ENCODE results near the gene OSBP.
"Not testable (repeated sequence)": the region's sequence is repeated elsewhere in the genome, so short reads cannot be mapped to it uniquely, and the experiment has no call there.

The OSBP gene, protein sequence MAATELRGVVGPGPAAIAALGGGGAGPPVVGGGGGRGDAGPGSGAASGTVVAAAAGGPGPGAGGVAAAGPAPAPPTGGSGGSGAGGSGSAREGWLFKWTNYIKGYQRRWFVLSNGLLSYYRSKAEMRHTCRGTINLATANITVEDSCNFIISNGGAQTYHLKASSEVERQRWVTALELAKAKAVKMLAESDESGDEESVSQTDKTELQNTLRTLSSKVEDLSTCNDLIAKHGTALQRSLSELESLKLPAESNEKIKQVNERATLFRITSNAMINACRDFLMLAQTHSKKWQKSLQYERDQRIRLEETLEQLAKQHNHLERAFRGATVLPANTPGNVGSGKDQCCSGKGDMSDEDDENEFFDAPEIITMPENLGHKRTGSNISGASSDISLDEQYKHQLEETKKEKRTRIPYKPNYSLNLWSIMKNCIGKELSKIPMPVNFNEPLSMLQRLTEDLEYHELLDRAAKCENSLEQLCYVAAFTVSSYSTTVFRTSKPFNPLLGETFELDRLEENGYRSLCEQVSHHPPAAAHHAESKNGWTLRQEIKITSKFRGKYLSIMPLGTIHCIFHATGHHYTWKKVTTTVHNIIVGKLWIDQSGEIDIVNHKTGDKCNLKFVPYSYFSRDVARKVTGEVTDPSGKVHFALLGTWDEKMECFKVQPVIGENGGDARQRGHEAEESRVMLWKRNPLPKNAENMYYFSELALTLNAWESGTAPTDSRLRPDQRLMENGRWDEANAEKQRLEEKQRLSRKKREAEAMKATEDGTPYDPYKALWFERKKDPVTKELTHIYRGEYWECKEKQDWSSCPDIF

DNA sequence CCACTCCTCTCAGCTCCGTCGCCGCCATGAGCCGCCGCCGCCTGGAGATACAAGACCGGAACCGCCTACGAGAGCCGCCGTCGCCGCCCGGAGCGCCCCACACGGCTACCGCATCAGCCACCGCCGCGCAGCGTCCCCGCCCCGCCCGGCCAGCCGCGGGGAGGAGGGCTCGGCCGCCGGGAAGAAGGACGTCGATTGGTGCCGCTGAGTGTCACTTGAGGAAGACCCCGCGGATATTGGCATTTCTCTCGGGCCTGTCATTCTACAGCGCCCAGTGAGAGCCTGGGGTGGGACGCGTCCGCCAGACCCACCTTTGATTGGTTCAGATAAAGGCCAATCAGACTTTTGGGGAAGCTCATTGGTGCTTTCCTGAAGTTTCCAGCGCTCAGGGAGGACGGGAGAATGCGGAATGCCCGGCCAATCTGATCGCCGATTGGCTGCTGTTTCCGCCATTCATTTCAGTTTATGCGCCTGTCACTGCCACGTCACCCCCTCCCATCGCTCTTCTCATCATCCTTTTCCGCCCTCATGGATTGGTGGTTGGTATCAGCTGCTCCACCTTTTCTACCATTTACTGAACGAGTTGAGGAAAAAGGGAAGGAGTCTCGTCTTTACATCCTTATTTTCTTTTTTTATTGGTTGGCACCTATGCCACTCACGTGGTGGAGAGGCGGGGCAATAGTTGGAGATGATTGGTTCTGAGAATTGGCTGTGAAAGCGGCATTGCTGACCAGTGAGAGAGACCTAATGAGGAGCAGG, at the start of gene OSBP:
Gene OSBP, minus strand, starts transcription at position 138 of the 759 bp plus-strand sequence. Its CDS starts 110 bp downstream, at position 28.
- DNase-seq: peak; percentile 80 to 100 (median 100)

GRCh38 chr11:59660621-59661020, 45.0 kb upstream of the OSBP start:
- DNase-seq: no peak

DNA sequence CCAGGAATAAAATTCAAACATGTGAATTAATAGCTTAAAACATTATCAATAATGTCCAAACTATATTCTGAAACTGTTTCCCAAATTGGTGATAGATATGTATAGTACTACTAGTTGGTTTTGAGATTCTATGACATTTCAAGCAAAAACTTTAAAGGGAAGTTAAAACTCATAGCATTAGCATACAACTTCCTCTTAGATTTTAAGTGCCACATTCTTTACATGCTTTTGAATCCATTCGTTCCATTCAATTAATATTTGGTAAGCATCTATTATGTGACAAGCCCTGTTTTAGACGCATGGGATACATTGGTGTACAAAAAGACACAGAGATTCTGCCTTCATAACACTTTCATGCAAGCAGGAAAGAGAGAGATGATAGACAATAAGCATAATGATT, 44.4 kb upstream of the OSBP start:
- no peak for DNase-seq

DNA sequence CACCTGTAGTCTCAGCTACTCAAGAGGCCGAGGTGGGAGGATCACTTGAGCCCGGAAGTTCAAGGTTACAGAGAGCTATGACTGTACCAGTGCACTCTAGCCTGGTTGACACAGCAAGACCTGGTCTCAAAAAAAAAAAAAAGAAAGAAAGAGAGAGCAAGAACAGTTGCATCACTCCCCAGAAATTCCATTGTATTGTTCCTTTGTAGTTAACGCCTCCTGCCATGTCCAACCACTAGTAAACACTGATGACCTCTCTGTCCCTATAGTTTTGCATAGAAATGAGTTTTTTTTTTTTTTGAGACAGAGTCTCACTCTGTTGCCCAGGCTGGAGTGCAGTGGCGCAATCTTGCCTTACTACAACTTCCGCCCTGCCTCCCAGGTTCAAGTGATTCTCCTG, 42.5 kb upstream of the OSBP start:
- no peak for DNase-seq

DNA sequence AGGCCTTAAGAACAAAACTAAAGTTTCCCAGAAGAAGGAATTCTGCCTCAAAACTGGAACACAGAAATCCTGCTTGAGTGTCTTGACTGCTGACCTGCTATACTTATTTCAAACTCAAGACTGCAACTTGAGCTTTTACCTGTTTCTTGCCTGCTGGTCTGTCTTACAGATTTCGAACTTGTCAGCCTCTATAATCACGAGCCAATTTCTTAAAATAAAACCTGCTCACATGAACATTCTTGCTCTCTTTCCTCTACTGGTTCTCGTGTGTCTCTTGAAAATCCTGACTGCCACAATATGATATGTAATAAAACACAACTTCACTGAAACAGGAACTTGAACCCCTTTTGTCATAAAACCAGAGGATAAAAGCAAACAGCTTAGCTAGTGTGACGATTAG, 39.3 kb upstream of the OSBP start:
- no peak for DNase-seq

DNA sequence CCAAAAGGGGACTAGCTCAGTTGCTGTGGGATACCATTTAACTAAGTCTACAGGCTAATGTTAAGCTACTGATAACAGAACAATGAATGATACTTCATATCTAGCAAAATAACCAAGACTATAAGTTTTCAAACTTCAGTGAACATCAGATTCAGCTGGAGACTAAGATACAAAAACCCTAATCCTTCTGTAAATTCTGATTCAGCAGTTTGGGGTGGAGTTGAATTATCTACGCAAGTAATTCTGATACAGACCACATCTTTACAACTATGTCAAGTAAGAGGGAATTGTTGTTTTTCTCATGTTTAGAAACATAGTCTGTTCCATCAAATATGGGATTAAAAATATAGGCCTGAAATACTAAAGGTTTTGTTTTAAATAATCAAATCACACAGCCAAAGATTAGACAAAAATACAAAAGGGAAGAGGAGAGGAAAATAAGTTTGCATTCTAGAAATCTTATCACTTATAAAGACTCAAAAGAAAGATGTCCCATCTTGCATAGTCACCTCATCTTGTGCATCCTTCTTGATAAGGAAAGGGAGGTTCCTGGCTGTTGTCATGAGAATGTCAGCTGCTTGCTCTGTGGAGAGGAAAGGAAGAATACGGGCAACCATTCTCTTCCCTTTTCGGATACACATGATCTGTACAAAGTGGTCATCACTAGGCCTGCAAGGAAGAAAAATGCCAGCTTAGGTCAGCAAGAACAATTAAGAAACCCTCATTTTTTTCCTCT, 31.8 kb upstream of the OSBP start:
- DNase-seq: no peak

DNA sequence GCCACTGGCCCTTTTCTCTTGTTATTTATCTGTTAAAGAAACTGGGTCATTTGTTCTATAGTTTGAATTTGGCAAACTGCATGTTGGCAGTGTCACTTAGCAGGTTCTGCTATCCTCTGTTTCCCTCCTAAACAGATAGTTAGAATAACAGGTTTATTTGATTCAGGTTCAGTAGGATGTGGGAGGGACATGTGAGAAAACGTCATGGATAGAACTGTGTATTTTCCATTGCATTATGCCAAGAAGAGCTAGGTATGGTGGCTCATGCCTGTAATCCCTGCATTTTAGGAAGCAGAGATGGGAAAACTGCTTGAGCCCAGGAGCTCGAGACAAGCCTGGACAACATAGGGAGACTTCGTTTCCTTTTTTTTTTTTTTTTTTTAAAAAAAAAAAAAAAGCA, 29.0 kb upstream of the OSBP start:
- no peak for DNase-seq

GRCh38 chr11:59643390-59643789, 27.8 kb upstream of the OSBP start:
- DNase-seq: no peak

DNA sequence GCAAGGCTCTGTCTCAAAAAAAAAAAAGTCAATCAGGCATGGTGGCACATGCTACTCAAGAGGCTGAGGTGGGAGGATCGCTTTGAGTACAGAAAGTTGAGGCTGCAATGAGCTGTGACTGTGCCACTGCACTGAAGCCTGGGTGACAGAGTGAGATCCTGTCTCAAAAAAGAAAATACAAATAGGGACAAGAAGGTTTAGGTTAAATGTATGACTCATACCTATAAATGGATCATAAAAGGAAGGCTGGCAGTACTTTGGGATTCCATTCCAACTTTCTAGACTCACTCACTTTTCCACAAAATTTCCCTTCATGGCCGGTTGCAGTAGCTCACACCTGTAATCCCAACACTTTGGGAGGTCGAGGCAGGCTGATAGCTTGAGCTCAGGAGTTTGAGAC, 25.6 kb upstream of the OSBP start:
- DNase-seq: no peak

- no peak for DNase-seq
Observed at GRCh38 chr11:59630493-59630892, 14.9 kb upstream of the OSBP start.

- no peak for DNase-seq
Observed at GRCh38 chr11:59629996-59630395, 14.4 kb upstream of the OSBP start.

- DNase-seq: not testable (repeated sequence)
Observed at GRCh38 chr11:59626969-59627368, 11.4 kb upstream of the OSBP start.

GRCh38 chr11:59625703-59626102, 10.1 kb upstream of the OSBP start:
- no peak for DNase-seq

DNA sequence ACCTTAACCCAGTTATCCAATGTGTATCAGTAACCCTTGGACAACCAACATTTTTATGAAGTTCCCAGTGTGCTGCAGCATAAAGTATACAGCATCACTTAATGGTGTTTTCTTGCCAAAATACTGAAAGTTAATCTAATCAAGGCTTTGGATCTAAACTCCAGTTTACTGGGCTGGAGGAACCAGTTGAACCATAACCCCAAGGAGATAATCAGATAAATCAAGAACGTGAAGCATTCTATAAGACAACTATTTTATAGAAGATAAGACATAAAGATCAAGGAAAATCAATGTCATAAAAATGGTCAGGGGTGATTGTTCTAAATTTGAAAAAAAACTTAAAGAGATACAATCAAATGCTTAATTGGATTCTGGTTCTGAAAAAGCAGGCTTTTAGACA, 2.3 kb upstream of the OSBP start:
- DNase-seq: no peak

- peak in 2 of 56 donors; percentile 82 to 93 for DNase-seq
Observed at GRCh38 chr11:59616396-59616982, 915 bp upstream of the OSBP start.

GRCh38 chr11:59615120-59615636, 396 bp downstream of the OSBP start:
- peak in 28 of 56 donors; percentile 4 to 59 (median 28) for DNase-seq

- DNase-seq: peak in 1 of 56 donors; percentile 26
Observed at GRCh38 chr11:59614277-59615119, 1.1 kb downstream of the OSBP start.

GRCh38 chr11:59611570-59612565, 3.7 kb downstream of the OSBP start:
- DNase-seq: no peak
